Heart right ventricle (tissue), 16 donors: ENCODE measurements around the gene TSPAN7. TPM values are rescaled to one million over a fixed set of nuclear protein-coding genes. Genes with fewer than 3 reads are reported as not detected.

Source experiments
- ATAC-seq, 8 donors: fragments of 200-7000 bp; cut with Tn5 transposase; one replicate each; pipeline ENCODE4 v1.9.1; 2020; ENCODE audit warnings: mild to moderate bottlenecking in 8 of 8, moderate library complexity in 8 of 8, moderate number of reproducible peaks in 1 of 8
- DNase-seq, 2 donors: peaks; one replicate each; pipeline ENCODE4 v3.0.0-alpha.2; 2020
- H3K27ac ChIP-seq, 10 donors: fragments of 200-600 bp; sonication (generic) in 2 of 10; one replicate each; pipeline versions ENCODE4 v1.5.0 to v1.8.0; 2020 to 2022; ENCODE audit warnings: mild to moderate bottlenecking in 3 of 10
- H3K27me3 ChIP-seq, 7 donors: fragments of 200-600 bp; one replicate each; pipeline ENCODE4 v1.8.0; 2021 to 2022; ENCODE audit warnings: mild to moderate bottlenecking in 2 of 7
- H3K36me3 ChIP-seq, 9 donors: fragments of 200-600 bp; sonication (generic) in 1 of 9; one replicate each; pipeline versions ENCODE4 v1.5.0 to v1.8.0; 2020 to 2022; ENCODE audit warnings: mild to moderate bottlenecking in 2 of 9
- H3K4me1 ChIP-seq, 9 donors: fragments of 200-600 bp; sonication (generic) in 1 of 9; one replicate each; pipeline versions ENCODE4 v1.5.0 to v1.8.0; 2020 to 2022; ENCODE audit warnings: mild to moderate bottlenecking in 4 of 9
- H3K4me3 ChIP-seq, 10 donors: fragments of 200-600 bp; sonication (generic) in 2 of 10; one replicate each; pipeline versions ENCODE4 v1.5.0 to v1.8.0; 2020 to 2022; ENCODE audit warnings: mild to moderate bottlenecking in 7 of 10, moderate library complexity in 2 of 10
- H3K9me3 ChIP-seq, 11 donors: fragments of 200-600 bp in 10 of 11; sonication (generic) in 2 of 11; one replicate each; pipeline versions ENCODE4 v1.5.0 to v1.8.0; 2013 to 2022; ENCODE audit warnings: mild to moderate bottlenecking in 2 of 11, control low read depth in 1 of 11, moderate library complexity in 1 of 11
- WGBS, 2 donors: extraction: QIAGEN DNeasy Blood & Tissue Kit; methylation state at CpG; one replicate each; pipeline ENCODE4 v1.1.7; 2013; ENCODE audit warnings: inconsistent platforms in 1 of 2; 5-methylcytosine and 5-hydroxymethylcytosine counted together
- intact Hi-C, 10 donors: fragments of 100-400 bp; cut with DNase I; formaldehyde crosslinking; loops; one replicate each; pipeline versions ENCODE4 v1.11.1 to v1.14.2; 2022
- polyA plus RNA-seq, 2 donors: library from polyadenylated mRNA; stranded (reverse); fragments of 200-250 nt; gene quantifications; one replicate each; pipeline ENCODE4 v1.2.3, GENCODE V29; 2013
- total RNA-seq, 10 donors: library from RNA; stranded (reverse); fragmentation: NEBNext Ultra II Directional in 3 of 10; extraction: Animal tissue kit (Norgen Biotek cat#: 25700) in 3 of 10; gene quantifications; one replicate each; pipeline versions ENCODE4 v1.2.1 to v1.2.4, GENCODE V29; 2021 to 2023
- TF ChIP-seq, protein P1 (sequence below), 9 donors: fragments of 200-600 bp; sonication (generic) in 2 of 9; IDR thresholded peaks; one replicate each; pipeline versions ENCODE4 v1.5.0 to v1.8.0; 2021 to 2022; ENCODE audit warnings: antibody characterized with exemption in 9 of 9, mild to moderate bottlenecking in 5 of 9, moderate library complexity in 1 of 9
- donor health status: Arrhythmogenic right ventricular cardiomyopathy.
- donor health status: ischemic (EF 13 %, LVEDD 7.1; RV severe dilation, severe dysfunction).
- donor health status: healthy with polysubstance abuse.
- donor health status: DM: no; HTN: yes; CAD: no.
- donor health status: DM: no; HTN: no; CAD: no.
- donor health status: ischemic (EF 25% LVEDD 6.9; RV normal size, moderate dysfunction).
- donor health status: ischemic (EF 25% LVEDD 5.7; RV mildly dilated, moderate dysfunction).
- donor health status: healthy.
- donor health status: DM: yes; HTN: yes; CAD: no.
- donor health status: Ischemic cardiomyopathy.
- donor health status: ischemic (EF 35%, LVEDD 5.7; RV mildly dilated, moderate dysfunction).
- donor health status: nonischemic (EF 11% LVEDD 7.7; RV severe dilation, severe dysfunction).
- donor health status: DM: yes; HTN: yes; CAD: no.
- donor health status: PGD.
- donor health status: ischemic (EF 29% LVEDD 5.4; RV normal size, mild dysfunction).
- donor health status: nonischemic (EF 23%, LVEDD 6.1; RV moderate dilation, normal function).

The TSPAN7 gene
- total and polyA plus RNA-seq, 12 donors: 11.1 to 49.3 (median 21.0) TPM

DNA sequence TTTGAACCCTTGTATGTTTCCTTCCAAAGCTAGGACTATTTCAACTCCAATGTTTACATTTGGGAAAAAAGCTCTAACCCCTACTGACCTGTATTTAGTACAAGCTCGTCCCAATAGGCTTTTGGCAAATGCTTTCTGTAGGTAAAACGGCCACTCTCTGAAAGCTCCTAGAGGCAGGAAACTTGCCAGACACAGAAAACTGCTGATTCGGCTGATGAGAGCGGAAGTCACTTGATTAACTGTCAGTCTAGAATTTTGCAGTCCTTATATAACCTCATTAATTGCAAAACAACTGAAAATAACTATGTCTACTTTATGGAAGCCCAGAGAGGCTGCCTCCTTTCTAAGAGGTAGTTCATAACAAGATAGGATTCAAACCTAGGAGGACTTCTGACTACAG lies 108.1 kb downstream of the TSPAN7 start:
- DNase-seq: no peak
- Histone ChIP-seq H3K36me3 (no peaks in the 10 kb centered on the region), H3K27me3 (peaks cover 0 to 26% (median 0%) of the 10 kb centered on the region in 7 donors), H3K4me3 (no peak overlapping the region), H3K27ac (no peak overlapping the region), H3K9me3 (no peaks in the 10 kb centered on the region), H3K4me1 (peaks cover 0 to 5% (median 0%) of the 10 kb centered on the region in 9 donors)
- intact Hi-C loops: no loop called here
- 38 to 48% methylated on average over 4 of the region's 4 CpGs for WGBS, 2 donors
- TF ChIP-seq, protein P1, sequence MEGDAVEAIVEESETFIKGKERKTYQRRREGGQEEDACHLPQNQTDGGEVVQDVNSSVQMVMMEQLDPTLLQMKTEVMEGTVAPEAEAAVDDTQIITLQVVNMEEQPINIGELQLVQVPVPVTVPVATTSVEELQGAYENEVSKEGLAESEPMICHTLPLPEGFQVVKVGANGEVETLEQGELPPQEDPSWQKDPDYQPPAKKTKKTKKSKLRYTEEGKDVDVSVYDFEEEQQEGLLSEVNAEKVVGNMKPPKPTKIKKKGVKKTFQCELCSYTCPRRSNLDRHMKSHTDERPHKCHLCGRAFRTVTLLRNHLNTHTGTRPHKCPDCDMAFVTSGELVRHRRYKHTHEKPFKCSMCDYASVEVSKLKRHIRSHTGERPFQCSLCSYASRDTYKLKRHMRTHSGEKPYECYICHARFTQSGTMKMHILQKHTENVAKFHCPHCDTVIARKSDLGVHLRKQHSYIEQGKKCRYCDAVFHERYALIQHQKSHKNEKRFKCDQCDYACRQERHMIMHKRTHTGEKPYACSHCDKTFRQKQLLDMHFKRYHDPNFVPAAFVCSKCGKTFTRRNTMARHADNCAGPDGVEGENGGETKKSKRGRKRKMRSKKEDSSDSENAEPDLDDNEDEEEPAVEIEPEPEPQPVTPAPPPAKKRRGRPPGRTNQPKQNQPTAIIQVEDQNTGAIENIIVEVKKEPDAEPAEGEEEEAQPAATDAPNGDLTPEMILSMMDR (IDR thresholded peaks at IDR 0.05): no peak
- no peak for ATAC-seq

GRCh38 chrX:38672646-38673045 lies 111.3 kb downstream of the TSPAN7 start:
- ATAC-seq (no peak), DNase-seq (no peak)
- WGBS, 2 donors: 95% methylated on average over 3 of the region's 3 CpGs

DNA sequence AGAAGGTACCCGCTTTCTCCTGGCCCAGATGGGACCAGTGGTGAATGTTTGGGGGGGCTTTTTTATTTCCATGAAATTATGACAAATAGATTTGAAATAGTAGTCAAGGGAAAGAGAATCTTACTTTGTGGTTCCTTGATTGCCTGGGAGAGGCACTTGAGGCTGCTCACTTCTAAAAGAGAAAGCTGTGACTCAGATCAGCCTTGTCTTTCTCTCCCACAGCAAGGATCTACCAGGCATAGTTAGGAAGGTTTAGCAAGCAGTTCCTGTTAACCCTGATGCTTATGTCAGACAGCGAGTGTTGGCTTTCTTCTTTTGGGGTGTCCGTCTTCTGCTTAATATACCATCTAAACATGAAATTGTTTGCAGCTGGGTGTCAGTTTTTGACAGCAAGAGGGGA lies 114.5 kb downstream of the TSPAN7 start:
- H3K4me1 ChIP-seq: no peaks in the 10 kb centered on the region
- peaks cover 0 to 3% (median 0%) of the 10 kb centered on the region in 9 donors for H3K36me3 ChIP-seq
- ATAC-seq (no peak), DNase-seq (no peak)
- TF ChIP-seq, protein P1 (IDR thresholded peaks at IDR 0.05): no peak
- no peak overlapping the region for H3K27ac ChIP-seq
- no peaks in the 10 kb centered on the region for H3K9me3 ChIP-seq
- H3K27me3 ChIP-seq: peaks cover 0 to 43% (median 0%) of the 10 kb centered on the region in 7 donors
- intact Hi-C loops: no loop called here
- WGBS, 2 donors: 91 to 94% methylated on average over 3 of the region's 3 CpGs
- no peak overlapping the region for H3K4me3 ChIP-seq

More at GRCh38 chrX:38672646-38673045, 111.3 kb downstream of the TSPAN7 start:
- TF ChIP-seq, protein P1 (IDR thresholded peaks at IDR 0.05): no peak
- intact Hi-C loops: no loop called here
- H3K27ac ChIP-seq: no peak overlapping the region
- H3K9me3 ChIP-seq: no peaks in the 10 kb centered on the region
- H3K27me3 ChIP-seq: peaks cover 0 to 40% (median 0%) of the 10 kb centered on the region in 7 donors
- no peak overlapping the region for H3K4me3 ChIP-seq
- H3K36me3 ChIP-seq: peaks cover 0 to 3% (median 0%) of the 10 kb centered on the region in 9 donors
- H3K4me1 ChIP-seq: peaks cover 0 to 5% (median 0%) of the 10 kb centered on the region in 9 donors

GRCh38 chrX:38678183-38678582 lies 116.8 kb downstream of the TSPAN7 start:
- no peak for ATAC-seq
- H3K27me3 ChIP-seq: peaks cover 0 to 52% (median 0%) of the 10 kb centered on the region in 7 donors
- WGBS, 2 donors: 87% methylated on average over 4 of the region's 4 CpGs
- DNase-seq: no peak
- H3K9me3 ChIP-seq: no peaks in the 10 kb centered on the region
- TF ChIP-seq, protein P1 (IDR thresholded peaks at IDR 0.05): no peak
- H3K27ac ChIP-seq: no peak overlapping the region
- intact Hi-C loops: no loop called here
- H3K36me3 ChIP-seq: peaks cover 0 to 3% (median 0%) of the 10 kb centered on the region in 9 donors
- H3K4me1 ChIP-seq: no peaks in the 10 kb centered on the region
- H3K4me3 ChIP-seq: no peak overlapping the region
